ENCODE data around the gene MED15.

MED15 gene

GRCh38 chr22:20627432-20627831, 120.0 kb downstream of the MED15 start:
- Histone ChIP-seq H3K36me3 (ENCODE audit: insufficient read depth, low read length) (no peaks in the 10 kb centered on the region), H4K20me1 (ENCODE audit: insufficient read depth, low read length, poor library complexity, severe bottlenecking) (no peaks in the 10 kb centered on the region), H3K4me3 (ENCODE audit: low read length, poor library complexity, severe bottlenecking) (no peak overlapping the region), H3K27me3 (ENCODE audit: insufficient read depth, low read length, poor library complexity, severe bottlenecking) (no peaks in the 10 kb centered on the region), H3K4me2 (ENCODE audit: low read depth, low read length, poor library complexity, severe bottlenecking) (no peak overlapping the region), H3K9me2 (replicated peaks; ENCODE audit: low read depth, low read length) (no peaks in the 10 kb centered on the region), H3K79me2 (ENCODE audit: insufficient read depth, low read length) (no peaks in the 10 kb centered on the region), H2AFZ (ENCODE audit: low read length) (no peak overlapping the region), H3K9ac (ENCODE audit: low read depth, low read length, poor library complexity, severe bottlenecking) (no peak overlapping the region), H3K9me3 (ENCODE audit: insufficient read depth, low read depth, low read length) (no peaks in the 10 kb centered on the region), H3K4me1 (ENCODE audit: insufficient read depth, low read length, poor library complexity, severe bottlenecking) (no peaks in the 10 kb centered on the region), H3F3A (ENCODE audit: low read depth) (no peaks in the 10 kb centered on the region)
- TF ChIP-seq EZH2phosphoT487 (IDR thresholded peaks at IDR 0.05; ENCODE audit: borderline replicate concordance): no peak
- TF ChIP-seq, protein P1, sequence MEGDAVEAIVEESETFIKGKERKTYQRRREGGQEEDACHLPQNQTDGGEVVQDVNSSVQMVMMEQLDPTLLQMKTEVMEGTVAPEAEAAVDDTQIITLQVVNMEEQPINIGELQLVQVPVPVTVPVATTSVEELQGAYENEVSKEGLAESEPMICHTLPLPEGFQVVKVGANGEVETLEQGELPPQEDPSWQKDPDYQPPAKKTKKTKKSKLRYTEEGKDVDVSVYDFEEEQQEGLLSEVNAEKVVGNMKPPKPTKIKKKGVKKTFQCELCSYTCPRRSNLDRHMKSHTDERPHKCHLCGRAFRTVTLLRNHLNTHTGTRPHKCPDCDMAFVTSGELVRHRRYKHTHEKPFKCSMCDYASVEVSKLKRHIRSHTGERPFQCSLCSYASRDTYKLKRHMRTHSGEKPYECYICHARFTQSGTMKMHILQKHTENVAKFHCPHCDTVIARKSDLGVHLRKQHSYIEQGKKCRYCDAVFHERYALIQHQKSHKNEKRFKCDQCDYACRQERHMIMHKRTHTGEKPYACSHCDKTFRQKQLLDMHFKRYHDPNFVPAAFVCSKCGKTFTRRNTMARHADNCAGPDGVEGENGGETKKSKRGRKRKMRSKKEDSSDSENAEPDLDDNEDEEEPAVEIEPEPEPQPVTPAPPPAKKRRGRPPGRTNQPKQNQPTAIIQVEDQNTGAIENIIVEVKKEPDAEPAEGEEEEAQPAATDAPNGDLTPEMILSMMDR (conservative IDR thresholded peaks at IDR 0.05; ENCODE audit: low read length): no peak

GRCh38 chr22:20628081-20628939, 120.9 kb downstream of the MED15 start:
- Histone ChIP-seq H3K27me3 (ENCODE audit: insufficient read depth, low read length, poor library complexity, severe bottlenecking) (no peaks in the 10 kb centered on the region), H3K9me2 (replicated peaks; ENCODE audit: low read depth, low read length) (no peaks in the 10 kb centered on the region), H3F3A (ENCODE audit: low read depth) (no peaks in the 10 kb centered on the region), H3K9me3 (ENCODE audit: insufficient read depth, low read depth, low read length) (no peaks in the 10 kb centered on the region), H3K9ac (ENCODE audit: low read depth, low read length, poor library complexity, severe bottlenecking) (no peak overlapping the region), H3K4me1 (ENCODE audit: insufficient read depth, low read length, poor library complexity, severe bottlenecking) (no peaks in the 10 kb centered on the region), H3K4me2 (ENCODE audit: low read depth, low read length, poor library complexity, severe bottlenecking) (no peak overlapping the region), H3K4me3 (ENCODE audit: low read length, poor library complexity, severe bottlenecking) (no peak overlapping the region), H4K20me1 (ENCODE audit: insufficient read depth, low read length, poor library complexity, severe bottlenecking) (no peaks in the 10 kb centered on the region), H2AFZ (ENCODE audit: low read length) (no peak overlapping the region), H3K36me3 (ENCODE audit: insufficient read depth, low read length) (no peaks in the 10 kb centered on the region), H3K79me2 (ENCODE audit: insufficient read depth, low read length) (no peaks in the 10 kb centered on the region)
- TF ChIP-seq, protein P1 (conservative IDR thresholded peaks at IDR 0.05; ENCODE audit: low read length): no peak
- TF ChIP-seq EZH2phosphoT487 (IDR thresholded peaks at IDR 0.05; ENCODE audit: borderline replicate concordance): no peak

GRCh38 chr22:20629401-20629800, 122.0 kb downstream of the MED15 start:
- Histone ChIP-seq H3K9me2 (replicated peaks; ENCODE audit: low read depth, low read length) (no peaks in the 10 kb centered on the region), H3K4me2 (ENCODE audit: low read depth, low read length, poor library complexity, severe bottlenecking) (no peak overlapping the region), H2AFZ (ENCODE audit: low read length) (no peak overlapping the region), H3F3A (ENCODE audit: low read depth) (no peaks in the 10 kb centered on the region), H3K79me2 (ENCODE audit: insufficient read depth, low read length) (no peaks in the 10 kb centered on the region), H3K36me3 (ENCODE audit: insufficient read depth, low read length) (no peaks in the 10 kb centered on the region), H3K4me3 (ENCODE audit: low read length, poor library complexity, severe bottlenecking) (no peak overlapping the region), H3K9me3 (ENCODE audit: insufficient read depth, low read depth, low read length) (no peaks in the 10 kb centered on the region), H4K20me1 (ENCODE audit: insufficient read depth, low read length, poor library complexity, severe bottlenecking) (no peaks in the 10 kb centered on the region), H3K27me3 (ENCODE audit: insufficient read depth, low read length, poor library complexity, severe bottlenecking) (no peaks in the 10 kb centered on the region), H3K4me1 (ENCODE audit: insufficient read depth, low read length, poor library complexity, severe bottlenecking) (no peaks in the 10 kb centered on the region), H3K9ac (ENCODE audit: low read depth, low read length, poor library complexity, severe bottlenecking) (no peak overlapping the region)
- no peak for TF ChIP-seq EZH2phosphoT487 (IDR thresholded peaks at IDR 0.05; ENCODE audit: borderline replicate concordance)
- TF ChIP-seq, protein P1 (conservative IDR thresholded peaks at IDR 0.05; ENCODE audit: low read length): no peak
